H1 (cell line): ENCODE measurements around the gene PRR33.

ENCODE experiments used
- CTBP2 ChIP-seq: IDR thresholded peaks from 2 replicates; pipeline ENCODE4 v1.7.0; 2011; ENCODE audit warnings: borderline replicate concordance, mild to moderate bottlenecking, moderate library complexity, mixed read lengths, low read length; ENCODE audit not compliant: insufficient read depth, insufficient read length
- EP300 ChIP-seq, 2 experiments: IDR thresholded peaks; 1 replicate in 1 of 2; 2 replicates in 1 of 2; pipeline ENCODE4 v1.6.1; 2011 to 2012; ENCODE audit warnings: low read depth in 2 of 2, low read length in 2 of 2, mild to moderate bottlenecking in 2 of 2, borderline replicate concordance in 1 of 2, inconsistent platforms in 1 of 2, moderate library complexity in 1 of 2
- EZH2 ChIP-seq: fragments of 200-600 bp; sonication (generic); IDR thresholded peaks from 2 replicates; pipeline ENCODE4 v1.7.1; 2012; ENCODE audit warnings: low read depth, mild to moderate bottlenecking, moderate library complexity, low read length, inconsistent platforms; ENCODE audit not compliant: severe bottlenecking
- FOSL1 ChIP-seq: IDR thresholded peaks from 2 replicates; pipeline ENCODE4 v1.6.1; 2011; ENCODE audit warnings: mild to moderate bottlenecking, low read depth, low read length, moderate library complexity; ENCODE audit not compliant: insufficient read depth
- HDAC6 ChIP-seq: IDR thresholded peaks from one replicate; pipeline ENCODE4 v1.7.1; 2012; ENCODE audit warnings: low read depth, mild to moderate bottlenecking, inconsistent platforms, low read length, moderate library complexity
- JUND ChIP-seq: IDR thresholded peaks from 2 replicates; pipeline ENCODE4 v1.6.1; 2011; ENCODE audit warnings: mild to moderate bottlenecking, improper control_type of control experiment, low read length
- POLR2A ChIP-seq, 2 experiments: IDR thresholded peaks; 1 replicate in 1 of 2; 2 replicates in 1 of 2; pipeline ENCODE4 v1.6.1; 2011; ENCODE audit warnings: low read depth in 2 of 2, low read length in 2 of 2, mild to moderate bottlenecking in 2 of 2; ENCODE audit errors: control extremely low read depth in 1 of 2
- POU5F1 ChIP-seq: IDR thresholded peaks from 2 replicates; pipeline ENCODE4 v1.6.1; 2011; ENCODE audit warnings: low read depth, mild to moderate bottlenecking, low read length, moderate library complexity
- RFX5 ChIP-seq: IDR thresholded peaks from 2 replicates; pipeline ENCODE4 v1.6.1; 2011; ENCODE audit warnings: low read depth, low read length, improper control_type of control experiment, borderline replicate concordance
- SIN3A ChIP-seq, 2 experiments: IDR thresholded peaks in 1 of 2; conservative IDR thresholded peaks in 1 of 2; 2 replicates each; pipeline ENCODE4 v1.6.1; 2011 to 2012; ENCODE audit warnings: low read length in 2 of 2, improper control_type of control experiment in 1 of 2, low read depth in 1 of 2, mild to moderate bottlenecking in 1 of 2
- TCF12 ChIP-seq: IDR thresholded peaks from 2 replicates; pipeline ENCODE4 v1.6.1; 2011; ENCODE audit warnings: low read depth, mild to moderate bottlenecking, low read length
- ZNF274 ChIP-seq: IDR thresholded peaks from 2 replicates; pipeline ENCODE4 v1.7.0; 2012; ENCODE audit warnings: low read length, borderline replicate concordance; ENCODE audit errors: extremely low read depth
- TF ChIP-seq, protein P1 (sequence below): IDR thresholded peaks from 2 replicates; pipeline ENCODE4 v1.6.1; 2011; ENCODE audit warnings: low read length, improper control_type of control experiment
- TF ChIP-seq, protein P2 (sequence below), 3 experiments: IDR thresholded peaks; 1 replicate in 2 of 3; 2 replicates in 1 of 3; pipeline versions ENCODE4 v1.5.1 to v1.6.1; 2011; ENCODE audit warnings: low read length in 3 of 3, mild to moderate bottlenecking in 3 of 3, inconsistent platforms in 2 of 3, low read depth in 1 of 3, moderate library complexity in 1 of 3; ENCODE audit not compliant: insufficient read depth in 1 of 3; ENCODE audit errors: control extremely low read depth in 1 of 3

DNA sequence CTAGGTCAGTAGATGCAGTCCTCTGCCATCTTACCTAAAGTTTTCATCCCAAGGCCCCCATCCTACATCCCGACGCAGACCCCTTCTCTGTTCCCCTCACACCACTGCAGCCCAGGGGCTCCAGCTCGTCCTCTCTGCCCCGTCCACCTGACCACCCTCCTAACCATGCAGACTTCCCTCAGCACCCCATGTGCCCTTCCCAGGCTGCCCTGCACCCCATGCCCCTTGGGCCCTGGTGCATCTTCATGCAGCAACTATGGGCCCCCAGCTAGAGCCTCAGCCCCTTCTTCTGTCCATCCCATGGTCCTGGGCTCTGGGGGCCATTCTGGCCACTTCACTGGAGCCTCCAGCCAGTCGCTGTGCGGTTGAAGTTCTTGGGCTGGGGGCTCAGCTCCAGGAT lies 2.9 kb downstream of the PRR33 start:
- TF ChIP-seq CTBP2 = no peak
- TF ChIP-seq, protein P1, sequence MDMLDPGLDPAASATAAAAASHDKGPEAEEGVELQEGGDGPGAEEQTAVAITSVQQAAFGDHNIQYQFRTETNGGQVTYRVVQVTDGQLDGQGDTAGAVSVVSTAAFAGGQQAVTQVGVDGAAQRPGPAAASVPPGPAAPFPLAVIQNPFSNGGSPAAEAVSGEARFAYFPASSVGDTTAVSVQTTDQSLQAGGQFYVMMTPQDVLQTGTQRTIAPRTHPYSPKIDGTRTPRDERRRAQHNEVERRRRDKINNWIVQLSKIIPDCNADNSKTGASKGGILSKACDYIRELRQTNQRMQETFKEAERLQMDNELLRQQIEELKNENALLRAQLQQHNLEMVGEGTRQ = no peak
- TF ChIP-seq, protein P2, sequence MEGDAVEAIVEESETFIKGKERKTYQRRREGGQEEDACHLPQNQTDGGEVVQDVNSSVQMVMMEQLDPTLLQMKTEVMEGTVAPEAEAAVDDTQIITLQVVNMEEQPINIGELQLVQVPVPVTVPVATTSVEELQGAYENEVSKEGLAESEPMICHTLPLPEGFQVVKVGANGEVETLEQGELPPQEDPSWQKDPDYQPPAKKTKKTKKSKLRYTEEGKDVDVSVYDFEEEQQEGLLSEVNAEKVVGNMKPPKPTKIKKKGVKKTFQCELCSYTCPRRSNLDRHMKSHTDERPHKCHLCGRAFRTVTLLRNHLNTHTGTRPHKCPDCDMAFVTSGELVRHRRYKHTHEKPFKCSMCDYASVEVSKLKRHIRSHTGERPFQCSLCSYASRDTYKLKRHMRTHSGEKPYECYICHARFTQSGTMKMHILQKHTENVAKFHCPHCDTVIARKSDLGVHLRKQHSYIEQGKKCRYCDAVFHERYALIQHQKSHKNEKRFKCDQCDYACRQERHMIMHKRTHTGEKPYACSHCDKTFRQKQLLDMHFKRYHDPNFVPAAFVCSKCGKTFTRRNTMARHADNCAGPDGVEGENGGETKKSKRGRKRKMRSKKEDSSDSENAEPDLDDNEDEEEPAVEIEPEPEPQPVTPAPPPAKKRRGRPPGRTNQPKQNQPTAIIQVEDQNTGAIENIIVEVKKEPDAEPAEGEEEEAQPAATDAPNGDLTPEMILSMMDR (IDR thresholded peaks at IDR 0.05; ENCODE audit: control extremely low read depth in 1 of 3, insufficient read depth in 1 of 3, low read depth in 1 of 3, low read length in 3 of 3) = no peak
- no peak for TF ChIP-seq POLR2A (IDR thresholded peaks at IDR 0.05; ENCODE audit: control extremely low read depth in 1 of 2, low read depth in 2 of 2, low read length in 2 of 2)
- TF ChIP-seq TCF12 = no peak
- TF ChIP-seq SIN3A (conservative IDR thresholded peaks at IDR 0.05 in 1 of 2, IDR thresholded peaks at IDR 0.05 in 1 of 2; ENCODE audit: low read depth in 1 of 2, low read length in 2 of 2) = no peak
- TF ChIP-seq JUND = no peak
- no peak for TF ChIP-seq POU5F1
- TF ChIP-seq EP300 (IDR thresholded peaks at IDR 0.05; ENCODE audit: borderline replicate concordance in 1 of 2, low read depth in 2 of 2, low read length in 2 of 2) = no peak
- TF ChIP-seq ZNF274 = no peak
- no peak for TF ChIP-seq FOSL1
- no peak for TF ChIP-seq RFX5
- no peak for TF ChIP-seq HDAC6
- TF ChIP-seq EZH2 = no peak
